ENCODE data around the gene PPM1M. TPM values are rescaled to one million over a fixed set of nuclear protein-coding genes. Genes with fewer than 3 reads are reported as not detected.
A peak's percentile ranks its signal among the peaks of the same experiment; 100 is the strongest.

The PPM1M gene
- total RNA-seq, 1 donor from 2014 or later, result 44.6 TPM

DNA sequence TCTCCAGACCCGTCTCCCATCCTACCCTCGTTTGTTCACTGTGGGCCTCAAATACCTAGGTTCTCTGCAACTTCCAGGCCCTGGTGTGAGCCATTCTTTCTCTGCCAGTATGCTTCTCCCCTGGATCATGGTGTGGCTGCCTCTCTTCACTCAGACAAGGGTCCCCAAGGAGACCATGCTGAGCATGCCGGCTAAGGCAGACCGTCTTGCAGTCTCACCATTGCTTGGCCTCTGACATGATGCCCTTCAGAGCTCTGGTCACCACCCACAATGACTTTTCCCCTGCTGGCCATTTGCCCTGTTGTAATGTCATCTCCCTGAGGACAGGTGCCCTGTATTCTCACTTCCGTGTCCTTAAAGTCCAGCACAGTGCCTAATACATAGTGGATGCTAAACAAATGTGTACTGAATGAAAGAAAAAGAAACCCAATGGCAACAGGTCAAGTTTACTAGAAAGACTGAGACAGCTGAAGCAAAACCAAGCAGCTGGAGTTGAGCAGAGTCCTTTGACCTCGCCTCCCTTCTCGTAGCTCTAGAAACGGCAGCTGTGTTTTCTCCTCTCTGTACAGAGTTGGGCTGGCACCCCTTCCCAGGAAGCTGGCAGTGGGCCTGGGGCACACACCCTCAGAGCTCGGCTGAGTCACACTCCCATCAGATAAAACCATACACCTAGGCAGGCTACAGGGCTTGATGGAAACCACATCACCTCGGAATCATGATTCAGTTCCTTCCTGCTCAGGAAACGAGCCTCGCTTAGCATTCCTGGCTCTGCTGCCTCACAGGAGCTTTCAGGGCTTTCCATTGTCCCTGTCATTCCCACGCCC lies 28.8 kb upstream of the PPM1M start:
- H3K4me1 Mint-ChIP-seq, result peaks cover 52% of the 10 kb centered on the region
- ChIA-PET CTCF (interaction anchor here (1.2 to 1.6 kb wide), 2 partner anchors 9 to 15 kb away, joined by 4 read pairs; partner anchors contain the start of gene TLR9), POLR2A (interaction anchor here (0.6 to 1.4 kb wide), 4 partner anchors 9 to 62 kb away, joined by 3 to 6 read pairs (median 4); partner anchors contain the start of genes TWF2 and WDR82)
- peaks cover 58% of the 10 kb centered on the region for H3K36me3 Mint-ChIP-seq (ENCODE audit: low read depth)
- no peaks in the 10 kb centered on the region for H3K9me3 Mint-ChIP-seq
- ATAC-seq (ENCODE audit: low read depth) (no peak), DNase-seq (no peak)
- H3K4me3 Mint-ChIP-seq, result no peak overlapping the region
- H3K27ac Mint-ChIP-seq, result peak overlapping the region; percentile 62
- TF ChIP-seq CTCF (IDR thresholded peaks at IDR 0.05), result no peak
- H3K27me3 Mint-ChIP-seq, result no peaks in the 10 kb centered on the region
- intact Hi-C loops (cut with micrococcal nuclease), result no loop called here

- peaks cover 58% of the 10 kb centered on the region for H3K4me1 Mint-ChIP-seq
- POLR2A ChIA-PET, result interaction anchor here (1.0 to 1.4 kb wide), 3 partner anchors 9 to 61 kb away, joined by 3 to 4 read pairs (median 4); partner anchors contain the start of gene WDR82
- H3K27me3 Mint-ChIP-seq, result no peaks in the 10 kb centered on the region
- no peak for TF ChIP-seq CTCF (IDR thresholded peaks at IDR 0.05)
- ATAC-seq (ENCODE audit: low read depth), result no peak
- no peaks in the 10 kb centered on the region for H3K9me3 Mint-ChIP-seq
- H3K36me3 Mint-ChIP-seq (ENCODE audit: low read depth), result peaks cover 58% of the 10 kb centered on the region
- peak overlapping the region; percentile 62 for H3K27ac Mint-ChIP-seq
- no peak overlapping the region for H3K4me3 Mint-ChIP-seq
- intact Hi-C loops (cut with micrococcal nuclease), result no loop called here
- DNase-seq, result no peak
- CTCF ChIA-PET, result interaction anchor here (1.6 kb wide), 1 partner anchor 14 kb away, joined by 4 read pairs; no protein-coding TSS in a partner anchor
Observed at GRCh38 chr3:52217409-52217805, 28.2 kb upstream of the PPM1M start.

DNA sequence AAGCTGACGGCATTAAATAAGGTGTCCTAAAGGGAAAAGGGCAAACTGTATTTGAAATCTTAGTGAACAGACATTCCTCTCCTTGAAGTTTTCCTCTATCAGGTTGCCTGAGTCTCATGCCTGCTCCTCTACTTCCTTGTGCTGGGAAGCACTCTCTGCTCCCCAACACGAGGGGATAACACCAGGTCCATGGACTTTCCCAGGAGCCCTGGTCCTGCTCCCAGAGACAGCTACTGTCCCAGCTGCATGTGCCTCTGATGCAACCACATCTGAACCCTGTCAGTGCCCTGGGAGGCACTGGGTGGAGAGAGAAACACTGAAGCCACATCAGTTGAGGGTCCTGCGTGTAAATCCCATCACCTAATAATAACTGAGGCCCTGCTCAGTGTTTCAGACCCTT lies 27.5 kb upstream of the PPM1M start:
- POLR2A ChIA-PET, result interaction anchor here (0.6 to 5.1 kb wide), 4 partner anchors 34 to 713 kb away, joined by 4 to 51 read pairs (median 4); partner anchors contain the start of gene WDR82
- no peak for TF ChIP-seq CTCF (IDR thresholded peaks at IDR 0.05)
- H3K27me3 Mint-ChIP-seq, result no peaks in the 10 kb centered on the region
- DNase-seq (no peak), ATAC-seq (ENCODE audit: low read depth) (no peak)
- peak overlapping the region; percentile 41 for H3K27ac Mint-ChIP-seq
- intact Hi-C loops (cut with micrococcal nuclease), result no loop called here
- peaks cover 64% of the 10 kb centered on the region for H3K4me1 Mint-ChIP-seq
- no peak overlapping the region for H3K4me3 Mint-ChIP-seq
- H3K9me3 Mint-ChIP-seq, result no peaks in the 10 kb centered on the region
- CTCF ChIA-PET, result interaction anchor here (0.7 to 3.5 kb wide), 3 partner anchors 9 to 72 kb away, joined by 3 to 30 read pairs (median 4); partner anchors contain the start of gene GLYCTK
- peaks cover 58% of the 10 kb centered on the region for H3K36me3 Mint-ChIP-seq (ENCODE audit: low read depth)

GRCh38 chr3:52218454-52218853 lies 27.1 kb upstream of the PPM1M start:
- peaks cover 68% of the 10 kb centered on the region for H3K4me1 Mint-ChIP-seq
- H3K9me3 Mint-ChIP-seq, result no peaks in the 10 kb centered on the region
- peak; percentile 33 for ATAC-seq (ENCODE audit: low read depth)
- ChIA-PET CTCF (interaction anchor here (0.7 to 4.8 kb wide), 4 partner anchors 9 to 121 kb away, joined by 3 to 58 read pairs (median 16); partner anchors contain the start of gene GLYCTK), POLR2A (interaction anchor here (0.6 to 5.1 kb wide), 4 partner anchors 33 to 712 kb away, joined by 4 to 51 read pairs (median 4); partner anchors contain the start of gene WDR82)
- H3K27me3 Mint-ChIP-seq, result no peaks in the 10 kb centered on the region
- no peak for TF ChIP-seq CTCF (IDR thresholded peaks at IDR 0.05)
- intact Hi-C loops (cut with micrococcal nuclease), result no loop called here
- no peak for DNase-seq
- peak overlapping the region; percentile 35 for H3K27ac Mint-ChIP-seq
- peaks cover 60% of the 10 kb centered on the region for H3K36me3 Mint-ChIP-seq (ENCODE audit: low read depth)
- no peak overlapping the region for H3K4me3 Mint-ChIP-seq

All from activated B cell treated with CpG ODN at 0.5 μM for 24 hours (primary cell).